ENCODE measurements around the gene LPA.
"Not testable (repeated sequence)": the region's sequence is repeated elsewhere in the genome, so short reads cannot be mapped to it uniquely, and the experiment has no call there.

LPA gene, protein sequence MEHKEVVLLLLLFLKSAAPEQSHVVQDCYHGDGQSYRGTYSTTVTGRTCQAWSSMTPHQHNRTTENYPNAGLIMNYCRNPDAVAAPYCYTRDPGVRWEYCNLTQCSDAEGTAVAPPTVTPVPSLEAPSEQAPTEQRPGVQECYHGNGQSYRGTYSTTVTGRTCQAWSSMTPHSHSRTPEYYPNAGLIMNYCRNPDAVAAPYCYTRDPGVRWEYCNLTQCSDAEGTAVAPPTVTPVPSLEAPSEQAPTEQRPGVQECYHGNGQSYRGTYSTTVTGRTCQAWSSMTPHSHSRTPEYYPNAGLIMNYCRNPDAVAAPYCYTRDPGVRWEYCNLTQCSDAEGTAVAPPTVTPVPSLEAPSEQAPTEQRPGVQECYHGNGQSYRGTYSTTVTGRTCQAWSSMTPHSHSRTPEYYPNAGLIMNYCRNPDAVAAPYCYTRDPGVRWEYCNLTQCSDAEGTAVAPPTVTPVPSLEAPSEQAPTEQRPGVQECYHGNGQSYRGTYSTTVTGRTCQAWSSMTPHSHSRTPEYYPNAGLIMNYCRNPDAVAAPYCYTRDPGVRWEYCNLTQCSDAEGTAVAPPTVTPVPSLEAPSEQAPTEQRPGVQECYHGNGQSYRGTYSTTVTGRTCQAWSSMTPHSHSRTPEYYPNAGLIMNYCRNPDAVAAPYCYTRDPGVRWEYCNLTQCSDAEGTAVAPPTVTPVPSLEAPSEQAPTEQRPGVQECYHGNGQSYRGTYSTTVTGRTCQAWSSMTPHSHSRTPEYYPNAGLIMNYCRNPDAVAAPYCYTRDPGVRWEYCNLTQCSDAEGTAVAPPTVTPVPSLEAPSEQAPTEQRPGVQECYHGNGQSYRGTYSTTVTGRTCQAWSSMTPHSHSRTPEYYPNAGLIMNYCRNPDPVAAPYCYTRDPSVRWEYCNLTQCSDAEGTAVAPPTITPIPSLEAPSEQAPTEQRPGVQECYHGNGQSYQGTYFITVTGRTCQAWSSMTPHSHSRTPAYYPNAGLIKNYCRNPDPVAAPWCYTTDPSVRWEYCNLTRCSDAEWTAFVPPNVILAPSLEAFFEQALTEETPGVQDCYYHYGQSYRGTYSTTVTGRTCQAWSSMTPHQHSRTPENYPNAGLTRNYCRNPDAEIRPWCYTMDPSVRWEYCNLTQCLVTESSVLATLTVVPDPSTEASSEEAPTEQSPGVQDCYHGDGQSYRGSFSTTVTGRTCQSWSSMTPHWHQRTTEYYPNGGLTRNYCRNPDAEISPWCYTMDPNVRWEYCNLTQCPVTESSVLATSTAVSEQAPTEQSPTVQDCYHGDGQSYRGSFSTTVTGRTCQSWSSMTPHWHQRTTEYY (N-terminal part only)

GRCh38 chr6:160664198-160664597, at the start of gene LPA:
Gene LPA, minus strand, starts transcription at chr6:160664275. Its CDS starts 61 bp downstream, at chr6:160664214.
- not testable (repeated sequence) for DNase-seq (ENCODE audit: low read depth)

DNA sequence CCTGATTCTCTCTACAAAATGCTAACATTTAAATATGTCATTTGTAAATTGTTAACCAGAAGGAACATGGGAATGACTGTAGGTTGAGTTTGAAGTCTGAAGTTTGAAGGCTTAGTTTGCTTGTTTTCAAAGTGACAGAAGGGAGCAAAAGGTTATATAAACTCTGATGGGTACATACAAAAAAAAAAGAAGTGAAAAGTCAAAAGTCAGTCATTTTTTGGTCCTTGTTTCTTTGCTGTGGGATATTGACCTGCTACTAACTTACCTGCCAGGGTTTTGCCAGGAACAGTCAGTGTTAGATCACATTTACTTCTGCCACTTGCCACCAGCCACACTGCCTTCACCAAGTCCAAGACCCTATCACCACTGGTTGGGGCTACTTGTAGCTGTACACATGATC, 44.9 kb upstream of the LPA start:
- not testable (repeated sequence) for DNase-seq (ENCODE audit: low read depth)

DNA sequence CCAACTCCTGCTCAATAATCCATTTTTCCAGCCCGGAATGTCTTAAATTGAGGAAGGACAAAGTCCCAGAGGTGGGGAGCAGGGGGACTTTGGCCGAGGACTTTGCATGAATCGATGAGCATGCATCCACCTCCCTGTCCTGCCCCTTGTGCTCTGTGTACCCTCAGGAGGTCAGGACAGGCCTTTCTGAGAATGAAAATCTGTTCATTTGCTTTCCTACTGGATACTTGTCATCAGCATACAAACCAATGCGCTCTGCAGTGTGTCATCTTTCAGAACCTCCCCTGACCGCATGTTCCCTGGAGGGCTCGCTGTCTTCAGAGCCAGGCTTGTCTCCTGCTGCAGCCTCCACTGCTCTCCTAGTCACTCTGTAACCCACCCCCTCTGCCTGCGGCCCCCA, 40.6 kb upstream of the LPA start:
- DNase-seq (ENCODE audit: low read depth) = not testable (repeated sequence)

DNA sequence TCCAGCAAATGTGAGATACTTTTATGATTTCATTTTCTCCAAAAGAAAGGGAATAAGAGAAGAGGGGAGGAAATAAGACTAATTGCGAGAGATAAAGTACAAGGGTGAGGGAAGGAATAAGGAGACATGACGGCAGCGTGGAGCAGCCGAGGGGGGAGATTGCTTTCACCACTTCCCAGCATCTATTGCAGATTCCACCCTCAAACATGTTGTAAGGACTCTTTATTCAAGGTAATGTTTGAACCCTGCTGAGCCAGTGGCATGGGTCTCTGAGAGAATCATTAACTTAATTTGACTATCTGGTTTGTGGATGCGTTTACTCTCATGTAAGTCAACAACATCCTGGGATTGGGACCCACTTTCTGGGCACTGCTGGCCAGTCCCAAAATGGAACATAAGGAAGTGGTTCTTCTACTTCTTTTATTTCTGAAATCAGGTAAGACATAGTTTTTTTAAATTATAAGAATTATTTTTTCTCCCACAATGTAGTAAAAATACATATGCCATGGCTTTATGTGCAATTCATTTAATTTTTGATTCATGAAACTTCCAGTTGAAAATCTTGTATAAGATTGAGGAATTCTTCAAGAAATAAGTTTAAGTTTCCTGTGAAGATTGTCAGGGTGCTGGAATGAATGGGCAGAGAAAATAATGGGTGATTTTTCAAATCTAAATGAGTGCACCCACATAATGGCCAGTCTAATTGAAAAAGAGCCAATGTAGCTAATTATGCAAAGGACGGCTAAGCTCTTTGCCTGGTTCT, 38.0 kb upstream of the LPA start, which contains the start of gene PLG:
PLG (plus strand) TSS at position 327 of the 763 bp plus-strand sequence; CDS start at position 388, 61 bp downstream.
- not testable (repeated sequence) for DNase-seq (ENCODE audit: low read depth)

- no peak for DNase-seq (ENCODE audit: low read depth)
Measured at GRCh38 chr6:160697826-160698225, 33.8 kb upstream of the LPA start.

- DNase-seq (ENCODE audit: low read depth) = not testable (repeated sequence)
Measured at GRCh38 chr6:160696884-160697283, 32.8 kb upstream of the LPA start.

DNA sequence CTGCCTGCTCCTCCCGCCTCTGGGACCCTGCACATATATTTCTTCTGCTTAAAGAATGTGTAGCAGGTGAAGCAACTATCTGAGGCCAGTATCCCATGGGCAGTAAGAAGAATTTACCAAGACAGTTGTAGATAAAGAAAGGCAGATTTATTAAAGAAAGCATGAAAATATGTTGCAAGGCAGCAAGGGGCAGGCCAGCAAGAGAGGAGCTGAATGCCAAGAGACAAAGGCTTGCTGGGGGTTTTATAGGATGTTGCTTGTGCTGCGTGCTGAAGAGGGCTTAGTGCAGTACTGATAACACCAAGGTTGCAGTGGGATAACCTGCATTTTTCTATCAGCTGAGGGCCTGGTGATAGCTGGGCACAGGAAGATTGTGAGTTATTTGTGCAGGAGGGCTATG, 31.5 kb upstream of the LPA start:
- not testable (repeated sequence) for DNase-seq (ENCODE audit: low read depth)

DNA sequence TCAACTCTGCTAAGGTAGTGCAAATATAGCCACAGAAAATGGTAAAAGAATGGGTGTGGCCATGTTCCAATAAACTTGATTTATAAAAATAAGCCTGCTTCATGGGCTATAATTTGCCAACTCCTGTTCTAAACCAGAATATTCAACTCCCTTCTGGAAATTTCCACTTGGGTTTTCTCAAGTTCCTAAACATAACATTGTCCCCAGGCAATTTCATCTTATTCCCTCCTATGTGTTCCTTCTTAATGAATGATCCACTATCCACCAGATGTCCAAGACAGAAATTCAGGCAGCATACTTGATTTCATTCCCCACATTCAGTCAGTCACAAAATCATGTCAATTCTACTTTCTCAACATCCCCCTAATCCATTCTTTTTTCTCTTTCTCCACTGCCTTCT, 30.9 kb upstream of the LPA start:
- DNase-seq (ENCODE audit: low read depth) = peak; percentile 4

DNA sequence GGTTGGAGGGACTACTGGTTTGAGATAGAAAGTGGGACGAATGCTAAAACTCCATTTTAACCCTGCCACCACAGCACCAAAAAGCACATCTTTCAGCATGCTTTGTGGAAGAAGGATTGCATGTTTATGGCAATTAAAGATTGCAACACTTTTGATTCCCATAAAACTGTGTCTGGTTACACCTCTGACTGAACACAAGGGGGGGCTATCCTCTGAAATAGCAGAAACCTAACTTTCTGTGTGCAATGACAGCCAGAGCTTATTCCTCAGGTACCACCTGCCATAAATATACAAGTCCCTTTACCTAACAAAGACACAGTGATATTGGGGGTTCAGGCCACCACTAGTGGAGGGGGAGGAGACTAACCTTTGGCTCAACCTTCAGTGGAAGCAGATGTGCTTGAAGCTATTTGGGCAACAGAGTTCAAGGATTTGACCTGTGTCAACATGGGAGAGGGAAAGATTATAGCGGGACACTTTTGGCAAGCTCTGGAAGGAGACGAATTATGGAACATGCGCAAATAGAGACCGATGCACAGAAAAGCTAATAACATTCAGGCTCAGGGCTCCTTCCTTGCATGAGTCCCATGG, 28.4 kb upstream of the LPA start:
- no peak for DNase-seq (ENCODE audit: low read depth)

- no peak for DNase-seq (ENCODE audit: low read depth)
Measured at GRCh38 chr6:160691617-160692016, 27.5 kb upstream of the LPA start.

DNA sequence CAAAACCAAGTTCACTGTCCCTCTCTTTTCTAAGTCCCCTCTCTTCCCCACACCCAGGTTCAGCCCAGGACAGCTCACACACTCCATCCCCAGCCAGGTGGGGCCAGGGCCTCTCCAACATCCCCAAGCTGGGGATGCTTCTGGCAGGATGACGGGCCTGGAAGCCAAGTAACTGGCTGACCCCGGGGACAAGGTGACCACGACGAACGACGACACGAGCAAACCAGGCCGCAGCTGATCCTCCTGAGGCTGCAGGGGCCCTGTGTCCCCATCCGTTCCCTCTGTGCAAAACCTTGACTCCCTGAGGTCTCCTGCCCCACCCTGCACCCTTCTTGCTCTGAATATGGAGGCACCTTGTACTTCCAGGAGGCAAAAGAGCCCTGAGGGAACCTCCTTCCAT, 26.4 kb upstream of the LPA start:
- no peak for DNase-seq (ENCODE audit: low read depth)

DNA sequence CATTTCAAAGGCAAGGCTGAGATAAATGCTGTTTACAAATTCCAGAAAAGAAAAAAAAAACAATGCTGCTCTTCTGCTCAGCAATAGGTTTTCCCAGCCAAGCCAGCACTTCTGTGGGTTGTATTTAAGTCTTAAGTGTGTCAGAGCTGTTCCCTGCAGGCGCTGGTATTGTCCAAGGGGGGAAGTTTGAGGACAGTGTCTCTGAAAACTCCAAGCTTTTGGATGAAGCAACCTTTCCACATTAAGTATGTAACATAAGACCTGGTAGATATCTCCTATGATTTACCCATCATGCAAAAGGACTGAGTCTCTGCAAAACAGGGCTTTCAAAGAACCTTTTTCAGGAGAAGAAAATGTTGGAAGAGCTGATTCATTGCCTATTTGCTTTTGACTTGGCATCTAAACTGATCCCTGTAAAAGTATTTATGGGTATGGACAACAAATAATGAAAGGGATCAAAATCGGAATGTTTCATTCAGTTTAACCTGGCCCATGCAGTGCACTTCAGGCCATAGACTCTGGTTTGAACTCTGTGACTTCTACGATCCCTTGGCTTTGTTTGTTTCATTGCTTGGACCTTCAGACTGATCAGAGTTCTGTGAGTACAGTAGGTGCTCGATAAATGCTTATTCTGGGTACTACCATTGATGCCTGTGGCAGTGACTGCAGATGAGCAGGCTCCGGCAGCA, 21.8 kb upstream of the LPA start:
- no peak for DNase-seq (ENCODE audit: low read depth)

DNA sequence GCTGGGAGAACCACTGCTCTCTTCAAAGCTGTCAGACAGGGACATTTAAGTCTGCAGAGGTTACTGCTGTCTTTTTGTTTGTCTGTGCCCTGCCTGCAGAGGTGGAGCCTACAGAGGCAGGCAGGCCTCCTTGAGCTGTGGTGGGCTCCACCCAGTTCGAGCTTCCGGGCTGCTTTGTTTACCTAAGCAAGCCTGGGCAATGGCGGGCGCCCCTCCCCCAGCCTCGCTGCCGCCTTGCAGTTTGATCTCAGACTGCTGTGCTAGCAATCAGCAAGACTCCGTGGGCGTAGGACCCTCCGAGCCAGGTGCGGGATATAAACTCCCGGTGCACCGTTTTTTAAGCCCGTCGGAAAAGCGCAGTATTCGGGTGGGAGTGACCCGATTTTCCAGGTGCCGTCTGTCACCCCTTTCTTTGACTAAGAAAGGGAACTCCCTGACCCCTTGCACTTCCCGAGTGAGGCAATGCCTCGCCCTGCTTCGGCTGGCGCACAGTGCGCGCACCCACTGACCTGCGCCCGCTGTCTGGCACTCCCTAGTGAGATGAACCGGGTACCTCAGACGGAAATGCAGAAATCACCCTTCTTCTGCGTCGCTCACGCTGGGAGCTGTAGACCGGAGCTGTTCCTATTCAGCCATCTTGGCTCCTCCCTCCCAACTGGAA, 21.2 kb upstream of the LPA start:
- not testable (repeated sequence) for DNase-seq (ENCODE audit: low read depth)

DNA sequence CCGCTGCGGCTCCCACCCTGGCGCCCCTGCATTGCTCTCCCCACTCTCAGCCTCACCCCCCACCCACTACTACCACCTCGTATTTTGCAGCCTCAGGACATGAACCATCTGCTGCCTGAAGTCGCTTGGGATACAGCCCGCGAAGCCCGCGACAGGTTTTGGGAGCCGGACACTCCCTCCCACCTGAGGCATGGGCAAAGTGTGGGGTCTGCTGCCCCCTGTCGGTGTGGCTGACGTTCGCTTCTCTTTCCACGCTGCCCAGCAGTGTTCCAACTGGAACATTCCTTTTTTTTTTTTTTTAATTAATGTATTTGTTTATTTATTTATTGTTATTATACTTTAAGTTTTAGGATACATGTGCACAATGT, 15.3 kb upstream of the LPA start:
- DNase-seq (ENCODE audit: low read depth) = no peak

GRCh38 chr6:160678744-160679401, 14.8 kb upstream of the LPA start:
- no peak for DNase-seq (ENCODE audit: low read depth)

GRCh38 chr6:160678230-160678629, 14.2 kb upstream of the LPA start:
- DNase-seq (ENCODE audit: low read depth) = no peak

GRCh38 chr6:160676418-160676817, 12.3 kb upstream of the LPA start:
- DNase-seq (ENCODE audit: low read depth) = not testable (repeated sequence)

DNA sequence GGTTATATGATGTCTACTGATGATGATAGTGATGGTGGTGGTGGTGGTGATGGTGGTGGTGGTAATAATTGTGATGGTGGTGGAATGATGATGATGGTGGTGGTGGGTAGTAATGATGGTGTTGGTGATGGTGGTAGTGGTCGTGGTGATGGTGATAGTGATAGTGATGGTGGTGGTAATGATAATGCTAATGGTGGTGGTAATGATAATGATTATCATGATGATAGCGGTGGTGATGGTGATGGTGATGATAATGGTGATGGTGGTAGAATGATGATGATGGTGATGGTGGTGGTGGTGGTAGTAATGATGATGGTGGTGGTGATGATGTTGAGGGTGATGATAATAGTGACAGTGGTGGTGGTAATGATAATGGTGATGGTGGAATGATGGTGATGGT, 4.5 kb upstream of the LPA start:
- no peak for DNase-seq (ENCODE audit: low read depth)

Data from HS-5 (cell line).